NCI-H2029 treated with DMSO at 0.1 percent for 48 hours (cell line): ENCODE data around the gene GRIK1.

Experiments used
- DNase-seq: peaks from one replicate; lab custom pipeline; 2025; lab: John Stamatoyannopoulos, UW

Gene GRIK1

GRCh38 chr21:29671728-29672127 is 268.1 kb downstream of the GRIK1 start:
- DNase-seq, result no peak

- DNase-seq, result no peak
Measured at GRCh38 chr21:29670228-29670627, 269.6 kb downstream of the GRIK1 start.

GRCh38 chr21:29669416-29669815 is 270.4 kb downstream of the GRIK1 start:
- DNase-seq, result no peak

GRCh38 chr21:29667651-29668050 is 272.1 kb downstream of the GRIK1 start:
- DNase-seq, result no peak

- DNase-seq, result no peak
Measured at GRCh38 chr21:29664615-29665014, 275.2 kb downstream of the GRIK1 start.

- DNase-seq, result no peak
Measured at GRCh38 chr21:29661672-29662442, 277.9 kb downstream of the GRIK1 start.

GRCh38 chr21:29660047-29660720 is 279.6 kb downstream of the GRIK1 start:
- DNase-seq, result no peak

GRCh38 chr21:29658934-29659203 is 280.9 kb downstream of the GRIK1 start:
- no peak for DNase-seq

- no peak for DNase-seq
Measured at GRCh38 chr21:29658177-29658933, 281.4 kb downstream of the GRIK1 start.

- no peak for DNase-seq
Measured at GRCh38 chr21:29657240-29657989, 282.4 kb downstream of the GRIK1 start.

- DNase-seq, result no peak
Measured at GRCh38 chr21:29656504-29657239, 283.1 kb downstream of the GRIK1 start.

- no peak for DNase-seq
Measured at GRCh38 chr21:29655577-29655976, 284.2 kb downstream of the GRIK1 start.

- DNase-seq, result no peak
Measured at GRCh38 chr21:29654855-29655254, 284.9 kb downstream of the GRIK1 start.

- no peak for DNase-seq
Measured at GRCh38 chr21:29654203-29654602, 285.6 kb downstream of the GRIK1 start.

- no peak for DNase-seq
Measured at GRCh38 chr21:29650523-29651022, 289.2 kb downstream of the GRIK1 start.

- DNase-seq, result no peak
Measured at GRCh38 chr21:29649406-29649814, 290.4 kb downstream of the GRIK1 start.

GRCh38 chr21:29648710-29649240 is 291.0 kb downstream of the GRIK1 start:
- DNase-seq, result no peak

GRCh38 chr21:29647353-29647781 is 292.4 kb downstream of the GRIK1 start:
- no peak for DNase-seq

GRCh38 chr21:29645666-29646553 is 293.9 kb downstream of the GRIK1 start:
- no peak for DNase-seq

- no peak for DNase-seq
Measured at GRCh38 chr21:29643289-29643688, 296.5 kb downstream of the GRIK1 start.
